Measurements from ENCODE around the gene UBE3B.

UBE3B gene

GRCh38 chr12:109577311-109577710 lies 99.9 kb downstream of the UBE3B start:
- DNase-seq: no peak

DNA sequence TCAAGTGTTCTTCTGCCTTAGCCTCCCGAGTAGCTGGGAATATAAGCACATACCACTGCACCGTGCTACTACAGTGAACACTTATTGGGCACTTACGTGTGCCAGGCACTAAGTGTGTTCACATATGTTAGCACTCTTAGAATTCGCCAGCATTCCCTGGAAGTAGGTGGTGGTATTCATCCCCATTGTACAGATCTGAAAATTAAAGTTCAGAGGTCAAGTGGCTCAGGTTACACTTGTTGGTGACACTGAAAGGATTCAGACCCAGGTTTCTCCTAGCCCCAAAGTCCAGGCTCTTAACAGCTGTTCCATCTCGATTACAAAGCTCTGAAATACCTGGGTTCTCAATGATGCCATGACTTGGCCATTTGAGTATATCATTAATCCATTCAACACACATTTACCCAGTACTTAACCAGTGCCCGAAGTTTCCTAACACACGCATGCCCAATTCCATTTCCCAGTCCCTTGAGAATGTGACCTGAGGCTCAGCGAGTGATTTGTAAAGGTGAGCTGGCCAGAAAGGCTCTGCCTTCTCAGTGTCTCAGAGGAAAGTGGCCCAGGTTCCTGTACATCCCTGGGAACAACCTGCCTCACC lies 101.0 kb downstream of the UBE3B start:
- no peak for DNase-seq

GRCh38 chr12:109579639-109580038 lies 102.2 kb downstream of the UBE3B start:
- no peak for DNase-seq

GRCh38 chr12:109580272-109580671 lies 102.8 kb downstream of the UBE3B start:
- no peak for DNase-seq

- no peak for DNase-seq
These were observed 103.4 kb downstream of the UBE3B start for GRCh38 chr12:109580684-109581333.

GRCh38 chr12:109581334-109581691 lies 103.9 kb downstream of the UBE3B start:
- no peak for DNase-seq

GRCh38 chr12:109581856-109582255 lies 104.4 kb downstream of the UBE3B start:
- DNase-seq: no peak

DNA sequence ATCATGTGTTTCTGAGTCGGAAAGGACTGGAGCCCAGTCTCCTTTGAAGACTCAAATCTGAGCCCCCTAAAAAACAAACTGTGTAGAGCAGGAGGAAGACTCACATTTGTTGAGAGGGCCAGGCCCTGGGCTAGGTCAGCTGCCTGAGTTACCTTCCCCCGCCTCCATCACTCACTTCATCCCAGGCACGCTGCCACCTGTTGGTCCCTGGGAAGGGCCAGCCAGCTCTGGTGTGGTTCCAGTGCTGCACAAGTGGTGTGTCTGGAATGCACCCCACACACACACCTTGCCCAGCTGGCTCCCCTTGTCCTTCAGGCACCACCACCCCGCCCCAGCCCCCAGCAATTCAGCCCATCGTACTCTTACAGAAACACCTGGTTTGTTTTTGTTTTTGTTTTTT lies 105.2 kb downstream of the UBE3B start:
- no peak for DNase-seq

DNA sequence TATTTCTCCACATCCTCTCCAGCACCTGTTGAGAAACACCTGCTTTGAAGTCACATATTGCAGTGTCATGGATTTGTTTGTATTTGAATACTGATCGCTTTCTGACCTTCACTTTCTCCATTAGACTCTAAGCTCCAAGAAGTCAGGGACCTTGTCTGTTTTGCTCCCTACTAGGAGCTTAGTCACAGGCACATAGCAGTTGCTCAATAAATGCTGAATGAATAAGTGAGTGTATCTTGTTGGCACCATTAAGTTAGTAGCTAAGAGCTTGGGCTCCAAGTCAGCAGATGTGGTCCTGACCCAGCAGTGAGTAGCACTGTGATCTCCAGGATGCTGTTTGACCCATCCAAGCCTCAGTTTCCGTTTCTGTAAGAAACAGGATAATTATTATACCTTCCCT lies 106.3 kb downstream of the UBE3B start:
- DNase-seq: no peak
